Glutamatergic neuron (in vitro differentiated cells): ENCODE measurements around the gene NLK. TPM values are rescaled to one million over a fixed set of nuclear protein-coding genes. Genes with fewer than 3 reads are reported as not detected.

Source experiments
- DNase-seq: peaks from one replicate; pipeline ENCODE4 v3.0.0; 2022
- H3K27ac Mint-ChIP-seq: one replicate; pipeline ENCODE4 v1.8.0; 2020; ENCODE audit warnings: mild to moderate bottlenecking, mixed read lengths, inconsistent platforms; ENCODE audit not compliant: unreplicated experiment
- H3K27me3 Mint-ChIP-seq: one replicate; pipeline ENCODE4 v1.8.0; 2020; ENCODE audit warnings: mild to moderate bottlenecking, moderate library complexity, mixed read lengths, inconsistent platforms; ENCODE audit not compliant: unreplicated experiment
- H3K36me3 Mint-ChIP-seq: one replicate; pipeline ENCODE4 v1.8.0; 2020; ENCODE audit warnings: mild to moderate bottlenecking, mixed read lengths, inconsistent platforms; ENCODE audit not compliant: unreplicated experiment
- H3K4me1 Mint-ChIP-seq: one replicate; pipeline ENCODE4 v1.8.0; 2020; ENCODE audit warnings: mild to moderate bottlenecking, low read depth, mixed read lengths, inconsistent platforms; ENCODE audit not compliant: unreplicated experiment
- H3K4me3 Mint-ChIP-seq: one replicate; pipeline ENCODE4 v1.8.0; 2020; ENCODE audit warnings: mild to moderate bottlenecking, mixed read lengths, inconsistent platforms; ENCODE audit not compliant: unreplicated experiment
- H3K9me3 Mint-ChIP-seq: one replicate; pipeline ENCODE4 v1.8.0; 2020; ENCODE audit warnings: mild to moderate bottlenecking, moderate library complexity, mixed read lengths, inconsistent platforms; ENCODE audit not compliant: unreplicated experiment
- CTCF ChIP-seq: fragments of 200-600 bp; sonication (generic); IDR thresholded peaks from one replicate; pipeline ENCODE4 v1.5.0; 2021; ENCODE audit not compliant: partially characterized antibody, unreplicated experiment
- total RNA-seq: library from RNA; stranded (reverse); fragmentation: NEBNext Ultra II Directional; extraction: Animal tissue kit (Norgen Biotek cat#: 25700); gene quantifications from one replicate; pipeline ENCODE4 v1.2.1, GENCODE V29; 2021; ENCODE audit not compliant: unreplicated experiment

NLK gene
- total RNA-seq, 1 donor from 2014 or later: 33.8 TPM

- peak overlapping the region; percentile 52 for H3K27ac Mint-ChIP-seq
- H3K4me3 Mint-ChIP-seq: peak overlapping the region; percentile 94
- H3K4me1 Mint-ChIP-seq: peaks cover 27% of the 10 kb centered on the region
- H3K27me3 Mint-ChIP-seq: peaks cover 5% of the 10 kb centered on the region
- peaks cover 4% of the 10 kb centered on the region for H3K9me3 Mint-ChIP-seq
- H3K36me3 Mint-ChIP-seq: no peaks in the 10 kb centered on the region
- no peak for DNase-seq
- no peak for TF ChIP-seq CTCF
Observed at GRCh38 chr17:28042721-28043291, 329 bp downstream of the NLK start.

- H3K27me3 Mint-ChIP-seq: peaks cover 5% of the 10 kb centered on the region
- H3K4me3 Mint-ChIP-seq: peak overlapping the region; percentile 94
- no peaks in the 10 kb centered on the region for H3K36me3 Mint-ChIP-seq
- peaks cover 27% of the 10 kb centered on the region for H3K4me1 Mint-ChIP-seq
- H3K9me3 Mint-ChIP-seq: peaks cover 4% of the 10 kb centered on the region
- no peak for DNase-seq
- no peak for TF ChIP-seq CTCF
- H3K27ac Mint-ChIP-seq: no peak overlapping the region
Observed at GRCh38 chr17:28043296-28043695, 819 bp downstream of the NLK start.

GRCh38 chr17:28043741-28044140 is 1.3 kb downstream of the NLK start:
- no peak for DNase-seq
- no peak for TF ChIP-seq CTCF
- Mint-ChIP-seq H3K27ac (no peak overlapping the region), H3K4me1 (peaks cover 27% of the 10 kb centered on the region), H3K36me3 (no peaks in the 10 kb centered on the region), H3K4me3 (peak overlapping the region; percentile 94), H3K9me3 (peaks cover 4% of the 10 kb centered on the region), H3K27me3 (peaks cover 5% of the 10 kb centered on the region)

GRCh38 chr17:28045304-28045703 is 2.8 kb downstream of the NLK start:
- TF ChIP-seq CTCF: no peak
- H3K9me3 Mint-ChIP-seq: peaks cover 4% of the 10 kb centered on the region
- peak overlapping the region; percentile 59 for H3K4me3 Mint-ChIP-seq
- H3K27me3 Mint-ChIP-seq: peaks cover 5% of the 10 kb centered on the region
- H3K36me3 Mint-ChIP-seq: no peaks in the 10 kb centered on the region
- H3K27ac Mint-ChIP-seq: no peak overlapping the region
- peaks cover 27% of the 10 kb centered on the region for H3K4me1 Mint-ChIP-seq
- no peak for DNase-seq

GRCh38 chr17:28046034-28046825 is 3.8 kb downstream of the NLK start:
- Mint-ChIP-seq H3K9me3 (peaks cover 5% of the 10 kb centered on the region), H3K36me3 (no peaks in the 10 kb centered on the region), H3K27me3 (peaks cover 1% of the 10 kb centered on the region), H3K4me3 (no peak overlapping the region), H3K4me1 (peaks cover 27% of the 10 kb centered on the region), H3K27ac (no peak overlapping the region)
- DNase-seq: no peak
- TF ChIP-seq CTCF: no peak
